Measurements from ENCODE around the gene LENG8.

The LENG8 gene

DNA sequence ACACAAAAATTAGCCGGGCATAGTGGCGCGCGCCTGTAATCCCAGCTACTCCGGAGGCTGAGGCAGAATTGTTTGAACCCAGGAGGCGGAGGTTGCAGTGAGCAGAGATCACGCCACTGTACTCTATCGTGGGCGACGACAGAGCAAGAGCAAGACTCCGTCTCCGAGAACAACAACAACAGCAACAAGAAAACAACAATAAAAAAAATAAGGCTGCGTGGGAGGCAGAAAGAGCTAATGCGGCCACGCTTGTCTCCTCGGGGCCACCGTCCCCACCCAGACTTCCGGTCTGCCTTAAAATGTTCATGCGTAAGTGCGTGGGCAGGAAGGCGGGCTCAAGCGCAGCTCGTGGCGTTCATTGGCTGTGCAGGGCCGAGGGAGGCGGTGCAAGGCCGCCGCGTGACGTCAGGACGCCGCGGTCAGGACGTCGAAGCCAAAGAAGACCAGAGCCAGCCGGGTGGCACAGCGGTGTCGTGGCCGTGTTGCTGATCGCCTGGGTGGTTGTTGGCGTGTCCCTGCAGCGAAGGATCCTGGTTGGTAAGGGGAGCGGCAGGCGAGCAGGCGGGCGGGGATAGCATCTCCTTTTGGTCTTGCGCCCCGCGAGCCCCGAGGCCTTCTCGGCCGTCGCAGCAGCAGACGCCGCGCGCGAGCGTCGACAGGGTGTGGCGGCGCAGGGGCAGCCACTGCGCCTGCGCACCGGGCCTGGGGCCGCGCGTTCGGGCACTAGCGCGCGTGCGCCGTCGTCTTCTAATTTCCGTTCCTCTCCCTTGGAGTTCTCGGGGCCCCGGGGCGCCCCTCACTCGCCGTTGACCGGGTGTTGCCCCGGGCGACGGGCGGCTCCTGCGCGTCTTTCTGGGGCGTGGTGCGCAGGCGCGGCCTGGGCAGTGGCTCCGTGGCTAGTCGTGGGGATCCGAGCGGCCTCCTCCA is at the start of gene LENG8:
Gene LENG8, plus strand, starts transcription at position 426 of the 927 bp plus-strand sequence. CDS start 2,146 bp downstream, outside the sequence.
- peak; percentile 94 to 97 for DNase-seq

DNA sequence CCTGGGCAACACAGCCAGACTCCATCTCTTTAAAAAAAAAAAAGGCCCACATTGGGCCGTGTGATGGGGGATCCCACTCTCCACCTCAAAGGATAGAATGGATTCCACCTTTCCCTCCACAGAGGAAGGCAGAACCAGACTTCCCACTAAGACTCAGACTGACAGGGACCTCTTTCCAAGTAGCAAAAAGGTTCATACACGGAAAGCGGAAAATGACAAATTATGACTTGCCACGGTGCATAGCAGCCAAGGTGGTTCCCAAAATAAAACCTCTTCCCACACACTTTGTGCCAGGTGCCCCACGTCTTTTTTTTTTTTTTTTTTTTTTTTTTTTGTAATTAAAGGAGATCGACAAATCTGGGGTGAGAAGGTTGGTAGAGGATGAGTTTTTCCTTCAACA is 48.1 kb upstream of the LENG8 start:
- DNase-seq: no peak

DNA sequence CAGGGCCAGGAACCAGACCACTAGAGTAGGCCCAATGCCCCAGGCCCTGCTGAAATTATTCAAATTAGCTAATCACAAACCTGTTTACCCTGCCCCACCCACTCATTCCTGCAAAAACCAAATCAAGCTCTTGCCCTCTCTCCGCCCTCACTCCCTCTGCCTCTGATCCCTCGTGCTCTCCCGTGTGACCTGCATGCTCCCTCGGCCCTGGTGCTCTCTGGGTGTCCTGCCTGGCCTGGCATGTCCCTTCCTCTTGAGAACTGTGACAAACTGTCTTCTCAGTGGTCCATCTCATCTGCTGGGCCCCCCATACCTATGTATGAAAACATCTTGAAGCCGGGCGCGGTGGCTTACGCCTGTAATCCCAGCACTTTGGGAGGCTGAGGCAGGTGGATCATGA is 45.9 kb upstream of the LENG8 start:
- DNase-seq: no peak

DNA sequence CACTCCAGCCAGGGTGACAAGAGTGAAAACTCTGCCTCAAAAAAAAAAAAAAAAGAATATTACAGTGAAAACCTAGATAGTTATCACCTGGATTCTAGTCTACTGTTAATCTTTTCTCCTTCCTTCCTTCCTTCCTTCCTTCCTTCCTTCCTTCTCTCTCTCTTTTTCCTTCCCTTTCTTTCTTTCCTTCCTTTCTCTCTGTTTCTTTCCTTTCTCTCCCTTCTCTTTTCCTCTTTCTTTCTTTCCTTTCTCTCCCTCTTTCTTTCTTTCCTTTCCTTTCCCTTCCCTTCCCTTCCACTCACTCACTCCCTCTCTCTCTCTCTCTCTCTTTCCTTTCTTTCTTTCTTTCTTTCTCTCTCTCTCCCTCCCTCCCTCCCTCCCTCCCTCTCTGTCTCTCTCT is 43.4 kb upstream of the LENG8 start:
- no peak for DNase-seq

DNA sequence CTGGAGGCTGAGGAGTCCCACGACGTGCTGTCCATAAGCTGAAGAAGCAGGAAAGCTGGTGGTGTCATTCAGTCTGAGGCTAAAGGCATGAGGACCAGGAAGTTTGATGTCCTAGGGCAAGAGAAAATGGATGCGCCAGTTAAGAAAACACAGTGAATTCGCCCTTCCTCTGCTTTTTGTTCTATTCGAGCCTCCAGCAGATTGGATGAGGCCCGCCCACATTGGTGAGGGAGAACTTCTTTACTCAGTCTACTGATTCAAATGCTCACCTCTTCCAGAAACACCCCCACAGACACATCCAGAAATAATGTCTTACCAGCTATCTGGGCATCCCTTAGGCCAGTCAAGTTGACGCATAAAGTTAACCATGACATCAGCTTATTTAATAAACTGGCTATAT is 41.2 kb upstream of the LENG8 start:
- no peak for DNase-seq

DNA sequence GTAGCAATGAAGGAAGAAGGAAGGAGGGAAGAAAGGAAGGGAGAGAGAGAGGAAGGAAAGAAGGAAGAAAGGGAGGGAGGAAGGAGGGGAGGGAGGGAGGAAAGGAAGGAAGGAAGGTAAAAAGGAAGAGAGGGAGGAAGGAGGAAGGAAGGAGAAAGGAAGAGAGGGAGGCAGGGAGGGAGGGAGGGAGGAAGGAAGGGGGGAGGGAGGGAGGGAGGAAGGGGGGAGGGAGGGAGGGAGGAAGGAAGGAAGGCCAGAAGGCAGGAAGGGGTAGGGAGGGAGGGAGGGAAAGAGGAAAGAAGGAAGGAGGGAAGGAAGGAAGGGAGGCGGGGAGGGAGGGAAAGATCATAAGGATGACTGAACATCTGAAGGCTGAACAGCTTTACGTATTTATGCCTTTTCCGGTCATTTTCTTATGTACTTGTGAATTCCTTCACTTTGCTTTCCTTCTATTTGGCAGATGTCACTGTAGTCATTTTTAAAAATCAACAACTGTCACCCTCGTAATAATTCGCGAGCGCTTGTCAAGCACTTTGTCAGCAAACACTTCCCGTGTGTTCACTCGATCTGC is 40.5 kb upstream of the LENG8 start:
- no peak for DNase-seq

DNA sequence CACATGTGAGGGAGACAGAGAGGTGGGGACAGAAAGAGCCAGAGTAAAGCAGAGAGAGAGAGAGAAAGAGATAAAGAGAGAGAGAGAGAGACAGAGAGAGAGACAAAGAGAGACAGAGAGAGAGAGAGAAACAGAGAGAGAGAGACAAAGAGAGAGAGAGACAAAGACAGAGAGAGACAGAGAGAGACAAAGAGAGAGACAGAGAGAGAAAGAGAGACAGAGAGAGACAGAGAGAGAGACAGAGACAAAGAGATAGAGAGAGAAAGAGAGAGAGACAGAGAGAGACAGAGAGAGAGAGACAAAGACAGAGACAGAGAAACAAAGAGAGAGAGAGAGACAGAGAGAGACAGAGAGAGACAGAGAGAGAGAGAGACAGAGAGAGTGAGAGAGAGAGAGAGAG is 38.0 kb upstream of the LENG8 start:
- DNase-seq: no peak

DNA sequence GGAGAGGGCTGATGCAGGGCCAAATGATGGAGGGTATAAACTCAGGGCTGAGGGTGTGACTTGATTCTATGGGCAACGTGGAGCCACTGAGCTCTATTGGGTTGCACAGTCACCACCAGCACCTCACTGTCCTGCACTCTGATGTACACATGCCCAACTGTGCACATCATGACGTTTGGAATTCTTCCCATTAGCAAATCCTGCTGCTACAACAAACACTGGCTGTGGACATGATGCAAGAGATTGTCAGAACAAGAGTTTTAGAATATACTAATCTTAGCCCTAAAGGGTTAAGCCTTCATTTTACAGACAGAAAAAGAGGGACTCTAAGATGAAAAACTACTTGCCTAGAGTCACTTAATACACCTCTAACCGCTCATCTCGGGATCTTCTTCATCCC is 36.1 kb upstream of the LENG8 start:
- DNase-seq: no peak

DNA sequence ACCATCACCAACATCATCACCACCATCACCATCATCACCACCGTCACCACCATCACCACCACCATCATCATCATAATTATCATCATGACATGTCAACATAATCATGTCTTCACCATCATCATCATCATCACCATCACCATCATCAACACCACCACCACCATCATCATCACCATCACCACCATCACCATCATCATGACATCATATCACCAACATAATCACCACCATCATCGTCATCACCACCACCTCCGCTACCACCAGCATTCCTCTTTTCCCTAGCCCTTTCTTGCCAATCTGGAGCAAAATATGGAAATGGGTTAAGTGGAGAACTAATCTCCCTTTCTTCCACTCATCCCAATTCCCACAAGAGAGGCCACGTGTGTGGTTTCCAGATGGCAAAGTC is 34.8 kb upstream of the LENG8 start:
- no peak for DNase-seq

DNA sequence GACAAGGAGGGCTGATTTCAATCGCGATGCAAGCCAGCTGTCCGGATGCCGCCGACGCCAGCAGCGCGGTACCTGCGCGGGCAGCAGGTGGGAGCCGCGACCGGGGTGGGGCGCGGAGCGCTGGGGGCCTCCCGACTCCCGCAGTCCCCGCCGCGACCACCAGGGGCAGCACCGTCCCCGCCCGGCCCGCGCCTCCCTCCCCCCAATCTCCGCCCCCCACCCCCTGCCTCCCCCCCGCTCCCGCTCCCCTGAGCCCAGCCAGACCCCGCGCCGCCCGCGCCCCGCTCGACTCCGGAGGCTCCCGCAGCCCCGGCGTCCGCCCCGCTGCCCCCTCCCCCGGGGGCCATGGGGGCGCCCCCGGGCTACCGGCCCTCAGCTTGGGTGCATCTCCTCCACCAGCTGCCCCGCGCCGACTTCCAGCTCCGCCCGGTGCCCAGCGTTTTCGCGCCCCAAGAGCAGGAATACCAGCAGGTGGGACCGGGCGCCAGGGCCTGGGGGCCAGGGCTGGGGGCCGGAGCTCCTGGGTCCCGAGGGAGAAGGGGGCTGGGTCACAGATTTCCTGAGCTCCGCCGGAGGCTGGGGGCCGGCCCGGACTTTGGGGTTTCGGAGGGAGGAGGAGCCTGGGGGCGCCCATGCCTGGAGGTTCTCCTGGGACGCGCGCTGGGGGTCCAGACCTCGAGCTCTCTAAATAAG is 33.6 kb upstream of the LENG8 start, which contains the start of gene TTYH1:
Gene TTYH1, plus strand, starts transcription at position 257 of the 693 bp plus-strand sequence. Its CDS starts 89 bp downstream, at position 346.
- peak in 1 of 2 experiments; percentile 50 for DNase-seq

DNA sequence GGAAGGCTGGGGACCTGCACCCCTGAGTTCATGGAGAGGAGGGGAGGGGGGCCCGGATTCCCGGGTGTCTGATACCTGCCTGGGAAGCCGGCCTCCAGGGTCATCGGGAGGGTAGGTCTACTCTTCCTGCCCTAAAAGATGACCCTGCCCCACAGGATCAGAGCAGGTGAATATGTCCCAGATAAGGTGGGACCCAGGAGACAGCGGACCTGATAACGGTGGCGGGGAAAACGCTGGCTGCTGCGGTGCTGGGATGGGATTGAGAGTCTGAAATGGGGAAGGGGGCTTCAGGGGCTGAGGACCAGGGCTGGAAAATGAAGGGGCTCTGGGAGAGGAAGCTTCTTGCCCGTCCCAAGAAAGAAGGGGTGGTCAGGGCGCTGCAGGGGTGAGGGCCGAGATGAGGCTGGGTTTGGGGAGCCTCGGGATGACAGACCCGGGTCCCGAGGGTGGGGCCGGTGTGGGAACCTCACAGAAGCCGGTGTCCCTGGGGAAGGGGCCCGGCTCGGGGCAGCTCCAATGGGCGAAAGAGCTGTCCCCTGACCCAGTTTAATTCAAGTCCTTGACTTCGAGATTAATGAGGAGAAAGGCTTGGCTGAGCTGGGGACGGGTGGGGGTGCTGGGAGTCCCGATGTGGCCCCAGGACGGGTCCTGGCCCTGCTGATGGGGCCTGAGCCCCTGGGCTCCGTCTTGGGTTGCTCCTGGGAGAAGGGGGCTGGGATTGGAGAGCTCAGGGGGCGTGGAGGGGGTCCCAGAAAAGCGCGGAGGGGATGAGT is 32.9 kb upstream of the LENG8 start:
- no peak for DNase-seq

DNA sequence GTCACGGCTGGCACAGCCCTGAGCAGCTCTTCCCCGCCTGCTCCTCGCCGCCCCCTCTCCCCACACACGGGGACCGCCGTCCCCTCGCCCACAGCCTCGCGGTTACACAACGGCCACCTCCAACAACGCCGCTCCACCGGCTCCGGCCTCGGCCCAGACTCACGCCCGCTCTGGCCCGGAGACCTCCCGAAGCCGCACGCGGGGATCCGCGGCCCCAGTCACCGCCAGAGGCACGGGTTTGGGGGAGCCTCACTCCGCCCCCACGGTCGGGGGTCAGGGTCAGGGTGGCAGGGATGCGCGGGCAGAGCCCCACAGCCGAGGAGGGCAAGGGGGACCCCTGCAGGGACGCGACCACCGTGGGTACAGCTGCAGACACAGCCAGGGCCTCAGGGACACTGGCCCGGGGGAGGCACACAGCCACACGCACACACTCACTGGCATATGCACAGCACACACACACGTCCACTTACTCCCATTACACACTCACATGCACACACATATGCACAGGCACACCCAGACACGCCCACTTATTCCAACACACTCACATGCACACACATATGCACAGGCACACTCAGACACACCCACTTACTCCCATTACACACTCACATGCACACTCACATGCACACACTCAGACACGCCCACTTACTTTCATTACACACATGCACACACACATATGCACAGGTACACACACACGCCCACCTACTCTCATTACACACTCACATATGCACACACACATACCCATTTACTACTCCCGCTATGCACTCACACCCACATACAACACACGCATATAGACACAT is 32.1 kb upstream of the LENG8 start:
- no peak for DNase-seq

DNA sequence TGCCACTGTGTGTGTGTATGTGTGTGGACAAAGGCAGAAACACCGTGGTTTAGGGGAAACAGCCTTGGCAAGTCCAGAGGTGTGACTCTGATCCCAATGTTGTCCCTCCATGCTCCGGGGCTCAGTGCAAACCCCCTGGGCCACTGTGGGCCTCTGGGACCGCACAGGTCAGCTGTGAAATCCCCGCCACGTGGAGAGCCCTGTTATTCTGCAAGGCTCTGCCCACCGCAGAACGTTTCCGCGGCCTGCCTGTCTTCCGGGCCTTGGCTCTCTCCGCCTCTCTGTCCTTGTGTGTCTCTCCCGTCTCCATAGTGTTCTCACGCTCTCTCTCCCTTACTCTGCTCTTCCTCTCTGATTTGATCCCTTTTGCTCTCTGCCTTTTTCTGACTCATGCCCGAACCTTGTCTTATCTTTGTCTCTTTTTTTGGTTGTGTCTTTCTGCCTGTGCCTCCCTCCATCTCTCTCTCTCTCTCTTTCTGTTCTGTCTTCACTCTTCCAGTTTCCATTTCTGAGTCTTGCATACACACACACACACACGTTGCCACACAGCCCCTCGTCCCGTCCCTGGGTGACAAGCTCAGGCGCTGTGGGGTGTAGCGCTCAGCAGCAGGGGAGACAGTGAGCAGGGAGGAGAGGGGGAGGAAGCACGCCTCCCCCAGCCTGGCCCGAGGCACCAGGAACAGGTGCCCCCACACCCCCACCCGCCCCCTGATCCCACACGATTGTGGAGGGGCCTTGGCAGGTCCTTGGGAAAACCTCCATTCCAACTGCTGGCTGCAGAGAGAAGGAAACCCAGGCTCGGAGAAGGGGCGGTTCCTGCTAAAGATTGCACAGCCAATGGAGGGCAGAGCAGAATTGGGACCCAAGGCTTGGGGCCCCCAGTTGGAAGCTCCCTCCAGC is 30.7 kb upstream of the LENG8 start:
- DNase-seq: no peak

DNA sequence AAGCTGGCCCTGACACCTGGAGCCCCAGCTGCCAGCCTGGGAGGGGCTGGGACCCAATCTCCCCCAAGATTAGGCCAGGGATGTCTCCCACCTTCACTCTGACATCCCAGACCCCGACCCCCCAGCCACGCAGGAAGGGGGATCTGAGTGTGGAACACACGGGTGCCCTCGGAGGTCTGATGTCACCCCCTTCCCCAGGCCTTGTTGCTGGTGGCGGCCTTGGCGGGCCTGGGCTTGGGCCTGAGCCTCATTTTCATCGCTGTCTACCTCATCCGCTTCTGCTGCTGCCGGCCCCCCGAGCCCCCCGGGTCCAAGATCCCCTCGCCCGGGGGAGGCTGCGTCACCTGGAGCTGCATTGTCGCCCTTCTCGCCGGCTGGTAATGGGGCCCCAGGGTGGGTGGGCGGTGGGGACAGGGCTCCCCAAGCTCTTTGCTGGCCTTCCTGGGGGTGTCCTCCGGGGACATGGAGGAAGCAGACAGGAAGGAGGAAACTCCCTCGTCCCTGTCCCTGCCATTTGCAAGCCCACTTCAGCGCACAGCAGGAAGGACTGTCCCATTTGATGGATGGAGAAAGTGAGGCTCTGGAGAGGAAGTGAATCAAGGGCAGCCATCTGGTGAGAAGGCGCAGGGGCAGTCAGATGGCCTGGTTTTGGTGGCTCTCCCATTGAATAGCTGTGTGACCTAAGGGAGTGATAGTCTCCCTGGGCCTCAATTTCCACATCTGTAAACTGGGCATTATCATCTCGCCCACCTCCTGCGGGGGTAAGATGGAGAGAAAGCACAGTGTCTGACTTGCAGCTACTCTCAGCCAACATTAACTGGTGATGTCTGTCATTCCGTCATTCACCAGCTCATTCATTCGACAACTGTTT is 29.8 kb upstream of the LENG8 start:
- DNase-seq: no peak

DNA sequence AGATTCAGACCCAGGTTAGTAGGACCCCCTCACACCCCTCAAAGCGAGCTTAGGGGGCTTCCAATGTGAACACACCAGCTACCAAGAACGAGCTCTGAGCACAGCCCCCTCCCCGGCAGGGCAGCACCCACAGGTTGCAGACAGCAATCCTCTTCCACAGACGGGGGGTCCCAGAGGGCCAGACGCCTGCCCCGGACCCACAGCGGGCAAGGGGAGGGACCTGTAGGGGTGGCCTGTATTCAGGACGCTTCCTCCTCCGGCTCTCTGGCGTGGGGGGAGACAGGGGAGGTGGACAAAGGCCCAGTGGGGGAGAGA is 29.0 kb upstream of the LENG8 start:
- no peak for DNase-seq

DNA sequence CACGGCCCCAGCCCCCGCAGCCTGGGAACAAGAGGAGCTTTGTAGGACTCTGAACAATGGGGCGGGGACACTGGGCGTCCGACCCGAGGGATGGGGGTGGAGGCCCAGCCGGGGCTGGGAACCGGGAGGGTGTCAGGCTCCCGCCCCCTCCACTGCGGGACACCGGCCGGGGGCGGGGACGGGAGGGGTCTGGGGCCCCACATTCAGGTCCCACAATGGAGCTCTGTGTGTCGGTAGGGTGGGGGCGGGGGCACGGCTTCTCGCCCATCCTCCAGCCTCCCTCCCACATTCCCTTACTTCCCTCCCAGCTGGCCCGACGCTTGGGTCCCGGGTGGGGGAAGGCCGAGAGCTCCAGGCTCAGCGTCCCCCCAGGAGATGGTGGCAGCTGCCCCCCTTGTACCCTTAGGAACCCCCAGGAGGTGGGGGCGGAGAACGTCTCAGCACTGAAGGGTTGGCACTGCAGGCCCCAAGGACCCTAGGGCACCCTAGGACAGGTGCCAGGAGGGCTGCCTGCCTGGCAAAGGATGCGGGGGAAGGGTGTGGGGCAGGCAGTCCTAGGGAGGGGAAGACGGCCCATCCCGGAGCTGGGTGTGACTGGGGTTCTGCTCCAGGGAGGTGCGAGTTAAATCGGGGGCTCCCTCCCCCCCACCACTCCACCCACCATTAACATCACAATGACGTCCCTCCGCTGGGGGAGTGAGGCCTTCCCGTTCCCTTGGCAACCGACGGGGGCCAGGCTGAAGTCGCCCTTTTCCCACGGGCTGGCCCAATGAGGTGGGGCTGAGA is 28.4 kb upstream of the LENG8 start:
- DNase-seq: no peak

DNA sequence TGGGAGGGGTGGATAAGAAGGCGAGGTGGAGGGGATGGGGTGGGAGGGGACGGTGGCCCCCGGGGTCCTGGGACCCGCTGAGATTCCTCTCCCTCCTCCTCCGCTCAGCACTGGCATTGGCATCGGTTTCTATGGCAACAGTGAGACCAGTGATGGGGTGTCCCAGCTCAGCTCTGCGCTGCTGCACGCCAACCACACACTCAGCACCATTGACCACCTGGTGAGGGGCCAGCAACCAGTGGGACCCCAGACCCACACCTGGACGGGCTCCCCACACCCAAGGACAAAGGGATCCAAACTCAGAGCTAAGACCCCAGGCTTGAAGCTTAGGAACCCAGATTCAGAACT is 27.9 kb upstream of the LENG8 start:
- DNase-seq: no peak

DNA sequence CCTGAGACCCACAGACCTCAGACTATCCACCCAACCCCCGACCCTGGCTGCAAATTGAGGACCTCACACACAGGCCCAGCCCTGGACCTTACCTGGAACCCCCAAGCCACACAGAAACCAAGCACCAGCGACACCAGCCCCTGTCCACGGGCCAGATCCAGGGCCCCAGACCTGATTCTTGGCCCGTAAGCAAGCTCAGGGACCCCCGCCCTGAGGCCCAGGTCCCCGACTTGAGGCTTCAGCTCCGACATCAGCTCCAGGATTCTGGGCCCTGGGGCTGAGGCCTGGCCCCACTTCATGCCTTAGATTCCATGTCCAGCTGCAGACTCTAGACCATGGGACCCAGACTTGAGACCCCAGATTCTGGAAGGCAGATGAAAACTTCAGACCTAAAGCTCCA is 27.5 kb upstream of the LENG8 start:
- DNase-seq: no peak

DNA sequence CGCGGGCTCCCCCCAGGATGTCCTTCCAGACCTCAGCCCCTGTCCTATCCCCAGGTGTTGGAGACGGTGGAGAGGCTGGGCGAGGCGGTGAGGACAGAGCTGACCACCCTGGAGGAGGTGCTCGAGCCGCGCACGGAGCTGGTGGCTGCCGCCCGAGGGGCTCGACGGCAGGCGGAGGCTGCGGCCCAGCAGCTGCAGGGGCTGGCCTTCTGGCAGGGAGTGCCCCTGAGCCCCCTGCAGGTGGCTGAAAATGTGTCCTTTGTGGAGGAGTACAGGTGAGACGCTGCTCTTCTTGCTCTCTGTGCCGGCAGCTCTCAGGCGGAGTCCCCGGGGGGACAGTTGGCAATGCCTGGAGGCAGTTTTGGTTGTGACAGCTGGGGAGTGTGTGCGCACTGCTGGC is 26.9 kb upstream of the LENG8 start:
- no peak for DNase-seq
